ENCODE data around the gene METTL9.
"Not testable (repeated sequence)": the region's sequence is repeated elsewhere in the genome, so short reads cannot be mapped to it uniquely, and the experiment has no call there.

The METTL9 gene

DNA sequence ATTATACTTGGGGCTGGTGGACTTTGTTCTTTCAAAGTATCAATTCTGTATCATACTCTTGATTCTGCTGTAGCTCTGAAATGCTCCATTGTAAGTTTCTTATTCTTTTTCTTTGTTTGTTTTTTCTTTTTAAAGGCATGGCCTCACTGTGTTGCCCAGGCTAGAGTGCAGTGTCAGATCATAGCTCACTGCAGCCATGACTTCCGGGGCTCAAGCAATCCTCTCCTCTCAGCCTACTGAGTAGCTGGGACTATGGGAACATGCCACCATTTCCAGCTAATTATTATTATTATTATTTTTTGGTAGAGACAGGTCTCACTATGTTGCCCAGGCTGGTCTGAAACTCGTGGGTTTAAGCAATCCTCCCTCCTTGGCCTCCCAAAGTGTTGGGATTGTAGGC is 38.9 kb upstream of the METTL9 start:
- ChIA-PET POLR2A (no interaction called here), CTCF (interaction anchor here (1.0 to 1.9 kb wide), 4 partner anchors 9 to 1500 kb away, joined by 3 to 5 read pairs (median 4); no protein-coding TSS in a partner anchor)
- TF ChIP-seq, protein P1, sequence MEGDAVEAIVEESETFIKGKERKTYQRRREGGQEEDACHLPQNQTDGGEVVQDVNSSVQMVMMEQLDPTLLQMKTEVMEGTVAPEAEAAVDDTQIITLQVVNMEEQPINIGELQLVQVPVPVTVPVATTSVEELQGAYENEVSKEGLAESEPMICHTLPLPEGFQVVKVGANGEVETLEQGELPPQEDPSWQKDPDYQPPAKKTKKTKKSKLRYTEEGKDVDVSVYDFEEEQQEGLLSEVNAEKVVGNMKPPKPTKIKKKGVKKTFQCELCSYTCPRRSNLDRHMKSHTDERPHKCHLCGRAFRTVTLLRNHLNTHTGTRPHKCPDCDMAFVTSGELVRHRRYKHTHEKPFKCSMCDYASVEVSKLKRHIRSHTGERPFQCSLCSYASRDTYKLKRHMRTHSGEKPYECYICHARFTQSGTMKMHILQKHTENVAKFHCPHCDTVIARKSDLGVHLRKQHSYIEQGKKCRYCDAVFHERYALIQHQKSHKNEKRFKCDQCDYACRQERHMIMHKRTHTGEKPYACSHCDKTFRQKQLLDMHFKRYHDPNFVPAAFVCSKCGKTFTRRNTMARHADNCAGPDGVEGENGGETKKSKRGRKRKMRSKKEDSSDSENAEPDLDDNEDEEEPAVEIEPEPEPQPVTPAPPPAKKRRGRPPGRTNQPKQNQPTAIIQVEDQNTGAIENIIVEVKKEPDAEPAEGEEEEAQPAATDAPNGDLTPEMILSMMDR (IDR thresholded peaks at IDR 0.05; ENCODE audit: control extremely low read depth, extremely low read depth, low read depth, missing control alignments), result no peak
- DNase-seq (ENCODE audit: extremely low spot score), result no peak

DNA sequence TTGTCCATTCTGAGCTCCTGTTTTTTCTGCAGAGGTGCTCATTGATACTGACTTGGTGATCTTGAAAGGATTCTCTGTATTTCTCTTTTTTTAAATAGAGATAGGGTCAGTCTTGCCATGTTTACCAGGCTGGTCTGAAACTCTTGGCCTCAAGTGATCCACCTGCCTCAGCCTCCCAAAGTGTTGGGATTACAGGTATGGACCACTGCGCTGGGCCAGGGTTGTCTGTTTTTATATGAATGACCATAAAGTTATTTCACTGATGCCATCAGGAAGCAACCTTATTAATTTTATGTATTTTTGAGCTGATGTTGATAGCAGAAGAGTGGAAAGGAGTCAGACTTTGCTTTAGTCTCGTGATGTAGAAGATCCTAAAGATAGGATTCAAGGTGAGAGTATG is 35.7 kb upstream of the METTL9 start:
- no peak for DNase-seq (ENCODE audit: extremely low spot score)

DNA sequence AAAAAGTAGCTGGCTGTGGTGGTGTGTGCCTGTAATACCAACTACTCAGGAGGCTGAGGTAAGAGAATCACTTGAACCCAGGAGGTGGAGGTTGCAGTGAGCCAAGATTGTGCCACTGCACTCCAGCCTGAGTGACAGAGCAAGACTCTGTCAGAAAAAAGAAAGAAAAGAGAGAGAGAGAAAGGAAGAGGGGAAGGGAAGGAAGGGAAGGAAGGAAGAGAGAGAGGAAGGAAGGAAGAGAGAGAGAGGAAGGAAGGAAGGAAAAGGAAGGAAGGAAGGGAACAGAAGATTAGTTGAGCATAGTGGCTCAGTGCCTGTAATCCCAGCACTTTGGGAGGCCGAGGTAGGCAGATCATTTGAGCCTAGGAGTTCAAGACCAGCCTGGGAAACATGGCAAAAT is 35.0 kb upstream of the METTL9 start:
- CTCF ChIA-PET, result interaction anchor here (0.7 to 1.6 kb wide), 3 partner anchors 8 to 1119 kb away, joined by 3 to 6 read pairs (median 3); no protein-coding TSS in a partner anchor
- POLR2A ChIA-PET; DNase-seq (ENCODE audit: extremely low spot score): not testable (repeated sequence)

More for the DNA sequence above, 35.7 kb upstream of the METTL9 start:
- ChIA-PET CTCF (interaction anchor here (1.2 to 1.8 kb wide), 4 partner anchors 12 to 1119 kb away, joined by 3 to 6 read pairs (median 4); no protein-coding TSS in a partner anchor), POLR2A (no interaction called here)
- TF ChIP-seq, protein P1 (IDR thresholded peaks at IDR 0.05; ENCODE audit: control extremely low read depth, extremely low read depth, low read depth, missing control alignments), result no peak

DNA sequence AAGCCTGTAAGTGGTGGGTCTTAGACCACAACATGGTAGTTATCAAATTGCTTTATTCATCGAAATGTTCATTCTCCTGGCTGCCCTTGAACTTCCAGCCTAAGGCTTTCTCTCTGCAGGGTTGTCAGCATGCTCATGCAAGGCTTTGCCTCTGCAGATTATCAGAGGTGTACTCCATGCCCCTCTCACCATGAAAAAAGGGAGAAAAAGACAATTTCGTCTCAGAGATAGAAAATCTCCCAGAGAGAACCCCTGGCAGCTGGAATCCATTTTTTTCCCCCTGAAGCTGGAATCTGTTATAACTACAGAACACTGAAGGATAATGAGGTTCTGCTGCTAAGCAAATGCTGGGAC is 33.9 kb upstream of the METTL9 start:
- TF ChIP-seq, protein P1 (IDR thresholded peaks at IDR 0.05; ENCODE audit: control extremely low read depth, extremely low read depth, low read depth, missing control alignments), result no peak
- CTCF ChIA-PET, result interaction anchor here (1.3 to 1.5 kb wide), 2 partner anchors 19 to 75 kb away, joined by 4 to 6 read pairs; no protein-coding TSS in a partner anchor
- no peak for DNase-seq (ENCODE audit: extremely low spot score)

DNA sequence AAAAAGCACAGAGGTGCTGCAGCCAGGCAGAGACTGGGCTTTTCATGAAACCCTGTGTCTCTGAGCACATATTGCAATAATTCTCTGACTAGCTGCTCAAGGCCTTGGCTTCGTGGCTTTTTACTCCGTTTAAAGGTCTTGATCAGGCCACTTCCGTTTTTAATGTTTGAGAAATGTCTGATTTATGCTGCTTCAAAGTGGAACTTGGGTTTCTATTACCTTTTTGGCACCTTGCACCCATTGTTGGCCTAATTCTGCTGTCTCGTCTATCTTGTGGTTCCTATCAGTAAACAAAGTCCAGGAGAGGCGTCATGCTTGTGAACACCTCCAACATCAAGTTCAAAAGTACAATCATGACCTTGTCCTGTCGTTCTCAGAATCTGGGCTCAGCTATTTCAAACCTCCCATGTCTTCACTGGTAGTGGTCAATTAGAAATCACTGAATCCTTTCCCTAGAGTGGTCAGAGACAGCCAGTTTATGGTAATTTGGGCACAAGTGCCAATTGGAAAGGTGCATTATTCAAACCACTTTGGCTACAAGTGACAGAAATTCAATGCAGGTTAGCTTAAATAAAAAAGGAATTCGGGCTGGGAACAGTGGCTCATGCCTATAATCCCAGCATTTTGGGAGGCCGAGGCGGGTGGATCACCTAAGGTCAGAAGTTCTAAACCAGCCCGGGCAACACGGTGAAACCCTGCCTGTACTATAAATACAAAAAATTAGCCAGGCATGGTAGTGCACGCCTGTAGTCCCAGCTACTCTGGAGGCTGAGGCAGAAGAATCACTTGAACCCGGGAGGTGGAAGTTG is 33.3 kb upstream of the METTL9 start:
- POLR2A ChIA-PET, result no interaction called here

More for the DNA sequence above, 33.9 kb upstream of the METTL9 start:
- POLR2A ChIA-PET, result no interaction called here

DNA sequence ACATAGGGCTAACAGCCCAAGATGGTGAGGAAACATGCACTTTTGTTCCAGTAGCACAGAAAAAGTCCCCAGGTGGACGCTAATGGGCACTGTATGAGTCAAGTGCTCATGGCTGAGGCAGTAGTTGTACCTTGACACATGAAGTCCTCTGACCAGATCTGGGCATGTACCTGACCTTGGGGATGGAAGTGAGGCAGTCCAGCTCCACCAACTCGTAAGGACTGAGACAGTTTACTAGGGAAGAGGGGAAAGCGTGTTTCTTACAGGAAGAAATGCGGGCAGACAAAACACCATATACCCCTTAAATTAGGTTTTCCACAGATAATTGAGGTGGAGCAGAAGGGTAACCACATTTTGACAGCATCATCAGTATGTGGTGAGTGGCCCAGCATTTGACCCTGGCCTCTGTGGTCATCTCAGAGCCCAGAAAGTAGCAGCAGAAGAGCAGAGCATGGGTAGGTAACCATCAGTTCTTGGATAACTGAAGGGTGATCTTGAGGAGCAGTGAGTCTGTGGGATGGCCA is 32.4 kb upstream of the METTL9 start:
- POLR2A ChIA-PET, result no interaction called here
- TF ChIP-seq, protein P1 (IDR thresholded peaks at IDR 0.05; ENCODE audit: control extremely low read depth, extremely low read depth, low read depth, missing control alignments), result no peak
- no peak for DNase-seq (ENCODE audit: extremely low spot score)
- CTCF ChIA-PET, result interaction anchor here (1.0 to 2.2 kb wide), 4 partner anchors 10 to 379 kb away, joined by 3 to 6 read pairs (median 4); no protein-coding TSS in a partner anchor

More for the DNA sequence above, 33.3 kb upstream of the METTL9 start:
- DNase-seq (ENCODE audit: extremely low spot score), result no peak
- TF ChIP-seq, protein P1 (IDR thresholded peaks at IDR 0.05; ENCODE audit: control extremely low read depth, extremely low read depth, low read depth, missing control alignments), result no peak
- CTCF ChIA-PET, result interaction anchor here (1.0 to 1.5 kb wide), 3 partner anchors 18 to 75 kb away, joined by 4 to 6 read pairs (median 5); no protein-coding TSS in a partner anchor

DNA sequence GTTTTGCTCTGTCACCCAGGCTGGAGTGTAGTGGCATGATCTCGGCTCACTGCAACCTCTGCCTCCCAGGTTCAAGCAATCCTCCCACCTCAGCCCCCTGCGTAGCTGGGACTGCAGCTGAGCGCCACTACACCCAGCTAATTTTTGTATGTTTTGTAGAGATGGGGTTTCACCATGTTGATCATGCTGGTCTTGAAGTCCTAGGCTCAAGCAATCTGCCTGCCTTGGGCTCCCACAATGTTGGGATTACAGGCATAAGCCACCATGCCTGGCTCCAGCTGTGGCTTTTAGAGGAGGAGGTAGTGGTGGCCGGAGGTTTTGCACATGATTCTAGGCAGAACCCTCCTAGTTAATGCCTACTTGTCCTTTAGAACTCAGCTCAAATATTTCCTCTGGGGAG is 31.9 kb upstream of the METTL9 start:
- CTCF ChIA-PET, result interaction anchor here (0.7 to 2.2 kb wide), 5 partner anchors 10 to 379 kb away, joined by 3 to 6 read pairs (median 4); no protein-coding TSS in a partner anchor
- DNase-seq (ENCODE audit: extremely low spot score); POLR2A ChIA-PET: not testable (repeated sequence)

Data from GM10248 (cell line).